ENCODE measurements around the gene DIAPH3.

DIAPH3 gene

GRCh38 chr13:59865398-59865797 is 298.3 kb downstream of the DIAPH3 start:
- DNase-seq, result no peak

GRCh38 chr13:59863621-59864020 is 300.1 kb downstream of the DIAPH3 start:
- no peak for DNase-seq

GRCh38 chr13:59861676-59862075 is 302.1 kb downstream of the DIAPH3 start:
- no peak for DNase-seq

DNA sequence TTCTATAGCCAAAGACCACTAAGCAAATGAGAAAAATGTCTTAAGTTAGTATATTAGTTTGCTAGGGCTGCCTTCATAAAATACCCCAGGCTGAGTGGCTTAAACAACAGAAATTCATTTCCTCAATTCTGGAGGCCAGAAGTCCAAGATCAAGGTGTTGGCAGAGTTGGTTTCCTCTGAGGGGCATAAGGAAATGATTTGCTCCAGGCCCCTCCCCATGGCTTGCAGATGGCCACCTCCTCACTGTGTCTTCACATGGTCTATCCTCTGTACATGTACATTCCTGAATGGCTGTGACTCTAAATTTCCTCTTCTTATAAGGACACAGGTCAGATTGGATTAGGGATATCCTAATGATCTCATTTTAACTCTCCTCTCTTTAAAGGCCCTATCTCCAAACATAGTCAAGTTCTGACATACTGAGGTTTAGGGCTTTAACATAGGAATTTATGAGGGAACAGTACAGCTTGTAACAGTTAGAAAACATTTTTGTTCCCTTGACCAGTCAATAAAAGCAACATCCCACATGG is 307.4 kb downstream of the DIAPH3 start:
- no peak for DNase-seq

- no peak for DNase-seq
Observed at GRCh38 chr13:59846845-59847620, 316.7 kb downstream of the DIAPH3 start.

DNA sequence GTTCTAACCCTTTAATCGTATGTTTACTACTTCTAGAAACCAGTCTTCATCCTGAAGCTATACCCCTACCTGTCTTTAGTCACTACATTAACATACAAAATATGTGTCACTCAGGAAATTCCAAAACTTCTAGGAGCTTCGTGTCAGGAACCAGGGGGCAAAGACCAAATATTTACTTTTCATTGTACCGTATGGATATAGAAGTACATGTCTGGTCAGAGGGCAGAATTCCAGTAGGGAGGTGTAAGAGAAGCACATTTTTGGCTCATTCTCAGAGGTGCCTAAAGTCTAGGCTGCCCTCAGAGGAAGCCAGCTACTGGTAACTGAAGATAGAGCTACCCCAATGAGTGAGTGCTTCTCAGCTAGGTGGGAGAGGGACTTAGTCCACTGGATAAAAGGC is 320.7 kb downstream of the DIAPH3 start:
- no peak for DNase-seq

DNA sequence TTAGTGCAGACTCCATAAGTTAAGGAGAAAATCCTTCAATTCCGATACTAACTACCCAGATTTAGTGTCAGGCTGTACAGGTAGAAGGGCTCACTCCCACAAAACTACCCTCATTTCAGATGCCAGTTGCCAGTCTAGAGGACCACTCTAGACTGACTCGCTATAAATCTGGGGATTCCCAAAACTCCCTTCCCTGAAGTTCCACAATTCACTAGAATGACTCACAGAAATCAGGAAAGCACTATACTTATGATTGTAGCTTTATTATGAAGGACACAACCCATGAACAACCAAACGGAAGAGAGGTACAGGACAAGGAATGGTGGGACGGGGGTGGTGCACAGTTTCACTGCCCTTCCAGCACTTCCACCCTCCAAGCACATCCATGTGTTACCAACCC is 321.2 kb downstream of the DIAPH3 start:
- DNase-seq, result no peak

GRCh38 chr13:59839186-59839585 is 324.5 kb downstream of the DIAPH3 start:
- DNase-seq, result no peak

DNA sequence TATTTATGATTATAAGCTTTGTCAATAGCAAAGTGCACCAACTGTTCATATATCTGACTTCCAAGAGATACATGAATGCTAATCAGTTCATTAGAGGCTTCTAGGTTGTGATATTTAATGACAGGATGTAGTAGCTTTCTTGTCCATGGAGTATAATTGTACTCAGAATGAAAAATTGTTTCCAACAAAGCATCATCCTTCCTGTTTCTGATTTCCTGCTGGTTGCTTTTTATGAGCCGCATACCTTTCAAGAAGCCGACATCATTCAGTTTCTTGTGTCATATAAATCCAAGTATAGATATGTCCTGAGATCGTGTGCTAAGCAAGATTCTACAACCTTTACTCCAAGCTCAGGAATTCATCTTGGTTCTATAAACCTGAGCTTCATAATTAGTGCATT is 326.6 kb downstream of the DIAPH3 start:
- DNase-seq, result no peak

- DNase-seq, result no peak
Observed at GRCh38 chr13:59835569-59835968, 328.2 kb downstream of the DIAPH3 start.

GRCh38 chr13:59834801-59835200 is 328.9 kb downstream of the DIAPH3 start:
- DNase-seq, result no peak

- no peak for DNase-seq
Observed at GRCh38 chr13:59829690-59830089, 334.0 kb downstream of the DIAPH3 start.

- no peak for DNase-seq
Observed at GRCh38 chr13:59823486-59823885, 340.2 kb downstream of the DIAPH3 start.

- no peak for DNase-seq
Observed at GRCh38 chr13:59809564-59809963, 354.2 kb downstream of the DIAPH3 start.

DNA sequence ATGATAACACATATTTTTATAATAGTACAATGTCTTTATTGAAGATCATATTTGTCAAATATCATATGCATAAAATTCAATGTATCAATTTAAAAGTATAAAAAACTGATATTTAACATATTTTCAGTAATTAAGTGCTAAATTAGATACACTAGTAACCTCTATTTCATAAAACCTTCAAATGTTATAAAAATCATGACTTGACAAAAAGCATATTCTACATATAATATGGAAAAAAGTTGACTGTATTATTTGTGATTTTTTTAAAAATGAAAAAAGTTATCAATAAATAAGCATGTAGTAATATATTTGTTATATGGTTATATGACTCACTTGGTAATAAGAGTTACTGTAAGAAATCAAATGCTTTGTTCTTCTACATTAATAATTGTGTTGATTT is 356.9 kb downstream of the DIAPH3 start:
- no peak for DNase-seq

- peak; percentile 6 to 12 for DNase-seq
Observed at GRCh38 chr13:59801107-59801880, 362.4 kb downstream of the DIAPH3 start.

DNA sequence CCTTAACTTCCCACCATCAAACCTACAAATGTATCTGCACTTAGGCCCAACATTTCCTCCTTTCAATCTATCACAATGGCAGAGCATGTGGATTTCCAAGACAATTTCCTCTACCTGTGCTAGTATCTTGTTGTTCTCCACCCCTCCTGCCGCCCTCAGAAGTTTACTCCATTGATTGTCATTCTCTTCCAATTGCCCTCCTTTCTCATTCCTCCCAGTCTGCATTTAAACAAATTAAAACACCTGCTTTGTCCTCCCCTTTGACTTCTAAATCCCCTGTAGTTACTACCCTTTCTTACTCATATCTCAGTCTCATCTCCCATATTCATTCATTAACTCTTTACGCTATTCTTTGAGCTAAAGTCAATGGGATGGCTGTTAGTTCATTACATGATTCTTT is 370.6 kb downstream of the DIAPH3 start:
- no peak for DNase-seq

GRCh38 chr13:59790626-59791025 is 373.1 kb downstream of the DIAPH3 start:
- DNase-seq, result no peak

- no peak for DNase-seq
Observed at GRCh38 chr13:59789558-59789957, 374.2 kb downstream of the DIAPH3 start.

DNA sequence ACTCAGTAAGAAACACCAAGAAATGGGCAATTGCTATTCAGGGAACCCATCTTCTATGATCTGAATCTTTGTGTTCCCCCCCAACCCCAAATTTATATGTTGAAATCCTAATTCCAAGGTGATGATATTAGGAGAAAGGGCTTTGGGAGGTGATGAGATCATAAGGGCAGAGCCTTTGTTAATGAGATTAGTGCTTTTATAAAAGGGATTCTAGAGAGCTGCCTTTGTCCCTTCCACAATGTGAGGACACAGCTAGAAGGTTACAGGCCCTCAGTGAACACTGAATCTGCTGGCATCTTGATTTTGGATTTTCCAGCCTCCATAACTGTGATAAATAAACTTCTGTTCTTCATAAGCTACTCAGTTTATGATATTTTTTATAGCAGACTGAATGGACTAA is 376.0 kb downstream of the DIAPH3 start:
- no peak for DNase-seq

DNA sequence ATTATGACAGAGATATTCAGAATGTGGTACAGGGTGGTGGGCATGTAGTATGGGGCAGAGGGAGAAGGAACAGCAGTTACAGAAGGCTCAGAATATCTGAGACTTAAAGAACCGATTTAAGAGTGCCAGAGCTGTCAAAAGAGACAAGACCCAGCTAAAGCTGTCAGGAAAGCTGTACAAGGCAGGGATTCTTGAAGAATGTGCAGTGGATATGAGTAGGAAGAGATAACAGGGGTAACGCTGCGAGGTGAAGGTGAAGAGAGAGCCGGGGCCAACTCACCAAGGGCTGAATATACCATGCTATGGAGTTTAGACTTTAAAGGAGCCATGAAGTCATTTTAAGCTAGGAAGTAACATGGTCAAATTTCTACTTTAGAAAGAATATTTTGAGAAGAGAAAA is 381.0 kb downstream of the DIAPH3 start:
- no peak for DNase-seq

- DNase-seq, result no peak
Observed at GRCh38 chr13:59780058-59780457, 383.7 kb downstream of the DIAPH3 start.

DNA sequence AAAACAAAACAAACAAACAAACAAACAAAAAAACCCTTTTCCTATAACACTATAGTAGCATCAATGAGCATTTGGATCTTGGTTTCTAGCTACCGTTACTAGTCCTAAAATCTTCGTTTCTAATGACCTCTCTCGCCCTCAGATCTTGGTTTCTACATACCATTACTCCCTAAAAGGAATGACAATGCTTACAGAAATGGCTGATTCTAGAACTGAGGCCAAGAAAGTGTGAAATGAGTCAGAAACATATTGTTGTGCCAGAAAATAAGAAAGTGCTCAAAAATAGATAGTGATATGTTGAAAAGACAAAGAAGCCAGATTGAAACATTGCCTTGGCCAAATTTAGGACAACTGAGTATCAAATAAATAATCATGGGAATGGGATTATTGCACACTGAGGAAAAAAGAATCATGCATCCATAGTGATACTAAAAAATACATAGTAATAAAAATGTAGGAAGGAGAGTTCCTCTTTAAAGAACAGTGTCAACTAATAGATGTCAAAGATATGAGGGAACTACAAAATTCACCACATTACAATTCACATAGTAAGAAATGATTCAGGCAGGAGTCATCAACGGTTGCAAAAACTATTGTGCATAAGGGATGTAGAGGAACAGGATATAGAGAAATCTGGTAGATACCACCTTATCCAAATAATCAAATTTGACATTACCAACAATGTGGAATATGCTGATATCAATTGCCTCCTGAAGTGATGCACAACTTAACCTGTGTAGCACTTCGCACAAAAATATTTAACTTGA is 386.6 kb downstream of the DIAPH3 start:
- no peak for DNase-seq
